ENCODE data around the gene CHST2.
A peak's percentile ranks its signal among the peaks of the same experiment; 100 is the strongest.

Gene CHST2

GRCh38 chr3:143098032-143098764 lies 21.4 kb upstream of the CHST2 start:
- DNase-seq (ENCODE audit: low spot score): no peak

DNA sequence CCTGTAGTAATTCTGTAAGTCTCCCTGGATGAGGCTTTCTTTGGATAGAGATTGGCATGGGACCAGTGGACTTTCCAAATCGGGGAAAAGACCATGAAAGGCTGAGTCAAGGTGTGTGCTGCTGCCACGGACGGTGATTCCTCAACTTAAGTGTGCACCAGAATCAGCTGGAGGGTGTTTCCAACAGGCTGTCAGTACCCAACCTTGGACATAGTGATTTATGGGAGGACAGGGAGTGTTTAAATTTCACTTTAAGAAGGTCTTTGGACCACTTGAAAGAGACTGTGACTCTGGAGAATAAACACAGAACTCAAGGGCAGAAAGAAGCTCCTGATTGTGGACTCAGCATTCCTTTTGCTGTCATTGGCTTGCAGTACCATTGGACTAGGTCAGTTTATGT lies 20.4 kb upstream of the CHST2 start:
- no peak for DNase-seq (ENCODE audit: low spot score)

GRCh38 chr3:143099690-143100089 lies 19.9 kb upstream of the CHST2 start:
- no peak for DNase-seq (ENCODE audit: low spot score)

GRCh38 chr3:143100451-143100850 lies 19.1 kb upstream of the CHST2 start:
- no peak for DNase-seq (ENCODE audit: low spot score)

- no peak for DNase-seq (ENCODE audit: low spot score)
These were observed 17.7 kb upstream of the CHST2 start for GRCh38 chr3:143101792-143102381.

GRCh38 chr3:143103652-143104051 lies 15.9 kb upstream of the CHST2 start:
- DNase-seq (ENCODE audit: low spot score): no peak

GRCh38 chr3:143105170-143105569 lies 14.4 kb upstream of the CHST2 start:
- DNase-seq (ENCODE audit: low spot score): no peak

- no peak for DNase-seq (ENCODE audit: low spot score)
These were observed 9.7 kb upstream of the CHST2 start for GRCh38 chr3:143109861-143110260.

DNA sequence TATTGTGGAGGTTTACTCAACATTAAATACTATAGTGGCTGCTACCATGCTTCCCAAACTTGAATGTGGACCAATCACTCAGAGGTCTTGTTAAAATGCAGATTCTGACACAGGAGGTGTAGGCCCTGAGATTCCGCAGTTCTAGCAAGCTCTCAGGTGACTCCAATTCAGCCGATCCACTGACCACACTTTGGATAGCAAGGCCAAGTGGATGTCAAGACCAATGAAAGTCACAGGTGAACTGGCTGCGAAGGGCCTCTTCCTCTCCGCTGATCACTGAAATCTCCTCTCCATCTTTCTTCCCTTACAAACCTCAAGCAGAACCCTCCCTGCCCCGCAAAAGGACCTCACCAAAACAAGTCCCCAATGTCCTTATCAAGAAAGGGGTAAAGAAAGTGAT lies 9.2 kb upstream of the CHST2 start:
- no peak for DNase-seq (ENCODE audit: low spot score)

DNA sequence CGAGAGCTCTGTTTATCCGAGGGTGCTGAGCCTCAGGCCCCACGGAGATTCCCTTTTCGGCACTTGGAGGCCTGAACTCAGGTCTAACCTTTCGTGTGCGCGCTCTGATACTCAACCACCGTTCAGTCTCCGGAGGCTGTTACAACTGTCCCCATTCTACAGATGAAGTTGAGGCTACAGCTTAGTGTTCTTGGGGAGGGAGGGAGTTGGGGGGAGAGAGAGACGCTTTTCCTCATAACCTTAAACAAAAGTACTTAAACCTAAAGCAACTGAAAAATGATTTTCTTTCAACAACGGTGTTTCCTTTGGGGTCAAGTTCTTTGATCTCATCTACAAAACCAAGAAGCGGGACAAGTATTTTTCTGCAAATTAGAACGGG lies 952 bp upstream of the CHST2 start:
- no peak for DNase-seq (ENCODE audit: low spot score)

- DNase-seq (ENCODE audit: low spot score): peak; percentile 22
These were observed 574 bp downstream of the CHST2 start for GRCh38 chr3:143119974-143120715.

DNA sequence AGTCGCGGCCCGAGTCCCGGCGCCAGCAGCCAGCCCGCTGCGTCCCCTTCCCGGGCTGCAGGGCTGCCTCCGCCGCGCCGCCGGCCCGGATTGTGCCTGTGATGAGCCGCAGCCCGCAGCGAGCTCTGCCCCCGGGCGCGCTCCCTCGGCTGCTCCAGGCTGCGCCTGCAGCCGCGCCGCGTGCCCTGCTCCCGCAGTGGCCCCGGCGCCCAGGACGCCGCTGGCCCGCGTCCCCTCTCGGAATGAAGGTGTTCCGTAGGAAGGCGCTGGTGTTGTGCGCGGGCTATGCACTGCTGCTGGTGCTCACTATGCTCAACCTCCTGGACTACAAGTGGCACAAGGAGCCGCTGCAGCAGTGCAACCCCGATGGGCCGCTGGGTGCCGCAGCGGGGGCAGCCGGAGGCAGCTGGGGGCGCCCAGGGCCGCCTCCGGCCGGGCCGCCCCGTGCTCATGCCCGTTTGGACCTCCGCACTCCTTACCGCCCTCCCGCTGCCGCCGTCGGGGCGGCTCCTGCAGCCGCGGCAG lies 1.2 kb downstream of the CHST2 start:
- DNase-seq (ENCODE audit: low spot score): peak; percentile 38

DNA sequence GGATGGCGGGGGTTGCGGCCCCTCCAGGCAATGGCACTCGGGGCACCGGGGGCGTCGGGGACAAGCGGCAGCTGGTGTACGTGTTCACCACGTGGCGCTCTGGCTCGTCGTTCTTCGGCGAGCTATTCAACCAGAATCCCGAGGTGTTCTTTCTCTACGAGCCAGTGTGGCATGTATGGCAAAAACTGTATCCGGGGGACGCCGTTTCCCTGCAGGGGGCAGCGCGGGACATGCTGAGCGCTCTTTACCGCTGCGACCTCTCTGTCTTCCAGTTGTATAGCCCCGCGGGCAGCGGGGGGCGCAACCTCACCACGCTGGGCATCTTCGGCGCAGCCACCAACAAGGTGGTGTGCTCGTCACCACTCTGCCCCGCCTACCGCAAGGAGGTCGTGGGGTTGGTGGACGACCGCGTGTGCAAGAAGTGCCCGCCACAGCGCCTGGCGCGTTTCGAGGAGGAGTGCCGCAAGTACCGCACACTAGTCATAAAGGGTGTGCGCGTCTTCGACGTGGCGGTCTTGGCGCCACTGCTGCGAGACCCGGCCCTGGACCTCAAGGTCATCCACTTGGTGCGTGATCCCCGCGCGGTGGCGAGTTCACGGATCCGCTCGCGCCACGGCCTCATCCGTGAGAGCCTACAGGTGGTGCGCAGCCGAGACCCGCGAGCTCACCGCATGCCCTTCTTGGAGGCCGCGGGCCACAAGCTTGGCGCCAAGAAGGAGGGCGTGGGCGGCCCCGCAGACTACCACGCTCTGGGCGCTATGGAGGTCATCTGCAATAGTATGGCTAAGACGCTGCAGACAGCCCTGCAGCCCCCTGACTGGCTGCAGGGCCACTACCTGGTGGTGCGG lies 1.9 kb downstream of the CHST2 start:
- peak; percentile 78 for DNase-seq (ENCODE audit: low spot score)

DNA sequence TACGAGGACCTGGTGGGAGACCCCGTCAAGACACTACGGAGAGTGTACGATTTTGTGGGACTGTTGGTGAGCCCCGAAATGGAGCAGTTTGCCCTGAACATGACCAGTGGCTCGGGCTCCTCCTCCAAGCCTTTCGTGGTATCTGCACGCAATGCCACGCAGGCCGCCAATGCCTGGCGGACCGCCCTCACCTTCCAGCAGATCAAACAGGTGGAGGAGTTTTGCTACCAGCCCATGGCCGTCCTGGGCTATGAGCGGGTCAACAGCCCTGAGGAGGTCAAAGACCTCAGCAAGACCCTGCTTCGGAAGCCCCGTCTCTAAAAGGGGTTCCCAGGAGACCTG lies 2.5 kb downstream of the CHST2 start:
- no peak for DNase-seq (ENCODE audit: low spot score)

DNA sequence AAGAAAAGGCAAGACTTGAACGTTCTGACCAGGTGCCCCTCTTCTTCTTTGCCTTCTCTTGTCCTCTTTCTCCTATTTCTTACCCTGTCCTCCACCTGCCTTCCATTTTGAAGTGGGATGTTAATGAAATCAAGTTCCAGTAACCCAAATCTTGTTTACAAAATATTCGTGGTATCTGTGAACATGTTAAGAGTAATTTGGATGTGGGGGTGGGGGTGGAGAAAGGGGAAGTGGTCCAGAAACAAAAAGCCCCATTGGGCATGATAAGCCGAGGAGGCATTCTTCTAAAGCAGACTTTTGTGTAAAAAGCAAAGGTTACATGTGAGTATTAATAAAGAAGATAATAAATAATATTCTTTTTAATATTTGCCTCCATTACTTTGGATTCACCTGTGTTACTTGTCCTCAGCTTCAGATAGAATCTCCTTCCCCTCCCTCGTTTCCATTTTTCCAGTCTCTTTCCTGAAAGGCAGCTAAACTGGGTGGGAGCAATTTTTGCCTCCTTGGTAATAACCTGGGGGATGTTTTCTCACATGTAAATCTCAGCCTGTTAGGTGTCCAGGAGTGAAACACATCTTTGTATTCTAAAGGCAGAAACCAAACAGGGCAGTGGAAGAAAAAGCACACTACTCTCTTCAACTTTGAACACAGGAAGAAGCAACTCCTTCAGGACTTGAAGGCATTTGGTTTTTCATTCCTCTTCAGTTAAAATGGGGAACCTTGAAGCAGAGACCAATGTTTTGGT lies 3.2 kb downstream of the CHST2 start:
- no peak for DNase-seq (ENCODE audit: low spot score)

DNA sequence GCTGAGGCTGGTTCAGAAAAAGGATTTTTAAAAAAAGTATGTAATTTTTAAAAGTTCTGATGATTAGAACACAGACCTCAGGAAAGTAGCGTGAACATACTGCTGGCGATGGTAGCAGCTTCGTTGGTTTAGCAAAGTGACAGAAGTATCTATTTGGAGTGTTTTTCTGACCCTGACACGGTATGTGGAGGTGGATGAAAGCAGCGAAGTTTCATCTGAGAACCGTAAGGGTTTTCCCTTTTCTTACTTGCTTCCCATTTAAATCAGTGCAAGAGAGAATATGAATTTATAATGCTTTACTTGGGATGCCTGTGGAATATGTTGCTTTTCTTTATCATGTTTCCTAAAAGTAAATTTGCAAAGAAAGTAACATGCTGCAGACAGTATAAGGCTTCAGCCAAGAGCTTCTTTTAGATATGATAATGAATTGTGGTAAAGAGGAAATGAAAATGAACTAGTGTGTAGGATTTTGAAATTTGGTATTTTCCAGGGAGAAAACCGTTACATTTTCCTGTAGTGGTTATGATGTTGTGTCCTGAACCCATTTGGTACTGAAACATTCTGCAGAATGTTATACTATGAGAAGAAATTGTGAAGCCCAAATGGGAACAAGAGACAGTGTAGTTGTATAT lies 3.9 kb downstream of the CHST2 start:
- DNase-seq (ENCODE audit: low spot score): no peak

- DNase-seq (ENCODE audit: low spot score): no peak
These were observed 5.3 kb downstream of the CHST2 start for GRCh38 chr3:143124601-143125520.

DNA sequence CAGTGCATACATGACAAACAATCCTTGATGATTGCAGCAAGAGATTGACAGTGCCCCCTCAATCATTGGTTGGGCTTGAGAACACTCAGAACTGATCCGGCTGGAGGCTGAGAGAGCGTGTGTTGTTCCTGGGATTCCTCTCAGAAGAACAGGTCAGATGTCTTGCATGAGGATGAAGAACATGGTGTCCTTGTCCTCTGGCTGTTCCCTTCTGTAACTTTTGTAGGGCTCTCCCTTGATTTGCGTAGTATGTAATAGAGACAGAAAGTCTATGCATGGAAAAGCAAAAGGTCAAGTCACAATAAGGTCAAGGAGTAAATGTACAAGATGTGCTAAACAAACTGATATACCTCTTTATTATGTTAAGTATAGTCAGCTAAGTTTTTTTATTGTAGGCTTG lies 8.2 kb downstream of the CHST2 start:
- DNase-seq (ENCODE audit: low spot score): no peak

- no peak for DNase-seq (ENCODE audit: low spot score)
These were observed 8.8 kb downstream of the CHST2 start for GRCh38 chr3:143128227-143128955.

All from activated CD4-positive, alpha-beta T cell treated with anti-CD3 and anti-CD28 coated beads, Interleukin-2, Interleukin-4, amounts not matched to agents 100 ng/mL and 50 ng/mL, durations not matched to agents 16 hours and 8 hours (primary cell).